Middle frontal gyrus (tissue), 1 donor: ENCODE results near the gene PIK3R5.

ENCODE experiments used
- DNase-seq: peaks from one replicate; pipeline ENCODE4 v3.0.0-alpha.2; 2015; ENCODE audit warnings: low spot score; ENCODE audit errors: extremely low spot score

PIK3R5 gene

GRCh38 chr17:8879410-8879809, 86.1 kb downstream of the PIK3R5 start:
- DNase-seq, result no peak

- DNase-seq, result no peak
Observed at GRCh38 chr17:8877984-8878383, 87.5 kb downstream of the PIK3R5 start.

GRCh38 chr17:8875957-8876356, 89.5 kb downstream of the PIK3R5 start:
- DNase-seq, result no peak

DNA sequence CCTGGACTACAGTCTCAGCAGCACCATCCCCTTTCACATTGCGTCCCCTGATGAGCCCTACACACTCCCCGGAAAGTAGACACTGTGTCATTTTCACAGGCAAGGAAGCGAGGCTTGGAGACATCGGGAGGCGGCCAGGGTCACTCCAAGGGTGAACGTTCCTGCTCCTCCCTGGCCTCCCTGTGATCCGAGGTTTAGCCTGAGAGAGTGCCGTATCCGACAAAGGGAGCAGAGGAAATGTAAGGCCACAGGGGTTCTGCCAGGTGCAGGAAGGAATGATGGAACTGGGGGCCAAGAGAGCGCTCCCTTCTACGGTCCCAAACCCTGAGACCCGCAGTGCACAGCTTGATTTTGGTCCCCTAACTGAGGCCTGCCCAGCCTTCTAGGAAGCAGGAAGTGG, 90.1 kb downstream of the PIK3R5 start:
- DNase-seq, result no peak

DNA sequence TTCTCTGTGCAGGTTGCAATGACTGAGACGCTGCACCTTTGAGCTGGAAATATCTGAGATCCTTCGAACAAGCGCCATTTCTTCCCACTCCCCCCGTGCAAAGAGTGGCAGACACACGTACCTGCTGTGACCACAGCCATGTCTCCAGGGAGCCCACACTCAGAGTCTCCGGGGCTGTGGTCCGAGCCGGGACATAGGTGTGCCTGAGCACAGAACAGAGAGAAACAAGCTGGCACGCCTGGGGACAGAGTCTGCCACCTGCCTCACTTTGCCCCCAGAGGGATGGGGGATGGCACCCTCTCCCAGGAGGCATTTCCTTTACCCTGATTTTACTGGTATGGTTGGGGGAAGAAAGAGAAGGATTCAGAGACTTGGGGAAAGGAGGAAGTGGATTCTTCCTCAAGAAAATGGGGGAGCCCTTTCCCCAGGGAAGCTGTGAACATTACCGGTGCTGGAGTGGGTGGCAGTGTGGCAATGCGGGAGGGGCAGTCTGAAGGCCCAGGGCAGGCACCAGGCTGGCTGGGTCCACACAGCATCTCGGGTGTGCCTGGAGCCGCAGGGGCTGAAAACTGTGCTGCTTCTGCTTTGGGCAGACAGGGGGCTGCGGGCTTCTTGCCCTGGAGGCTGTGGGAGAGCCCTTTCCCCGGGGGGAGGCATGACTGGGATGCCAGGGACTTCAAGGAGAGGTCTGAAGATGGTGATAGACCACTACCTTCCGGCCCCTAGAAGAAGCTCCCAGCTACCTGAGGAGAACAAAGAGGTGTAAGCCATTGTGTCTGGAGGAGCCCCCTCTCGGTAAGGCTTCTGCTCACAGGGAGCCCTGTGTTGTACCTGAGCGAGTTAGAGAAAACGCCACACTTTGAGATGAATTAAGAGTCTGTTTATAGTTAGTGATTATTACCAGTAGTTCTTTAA, 91.4 kb downstream of the PIK3R5 start:
- DNase-seq, result no peak

DNA sequence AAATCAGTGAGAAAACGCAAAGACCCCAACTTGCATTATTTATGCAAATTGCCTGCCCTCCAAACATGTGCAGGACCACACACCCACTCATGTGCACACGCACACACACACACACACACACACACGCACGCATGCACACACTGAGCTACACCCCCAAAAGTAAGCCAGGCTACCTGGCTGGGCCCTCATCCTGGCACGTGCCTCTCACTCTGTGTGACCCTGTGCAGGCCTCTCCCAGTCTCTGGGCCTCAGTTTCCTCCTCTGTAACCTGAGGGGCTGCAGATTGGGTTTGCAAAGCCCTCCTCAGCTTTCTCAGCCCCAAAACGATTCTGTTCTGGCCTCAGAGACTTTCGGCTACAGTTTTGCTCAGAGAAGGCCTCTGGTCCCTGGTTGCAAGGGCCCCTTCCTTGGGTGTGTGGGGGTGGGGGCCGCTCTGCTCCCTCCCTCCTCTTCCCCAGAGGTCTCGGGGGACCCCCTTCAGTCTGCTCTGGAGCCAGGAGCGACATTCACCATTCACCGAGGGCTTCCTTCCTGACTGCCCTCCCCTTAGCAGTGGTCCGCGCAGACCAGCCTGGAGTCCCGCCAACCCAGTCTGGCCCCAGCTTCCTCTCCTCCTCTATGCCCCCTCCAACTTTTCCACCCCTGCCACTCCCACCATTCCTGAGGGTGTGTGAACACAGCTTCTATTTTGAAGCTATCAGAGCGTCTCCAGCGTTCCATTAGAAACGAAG, 92.6 kb downstream of the PIK3R5 start:
- DNase-seq, result no peak

GRCh38 chr17:8872036-8872704, 93.3 kb downstream of the PIK3R5 start:
- no peak for DNase-seq

DNA sequence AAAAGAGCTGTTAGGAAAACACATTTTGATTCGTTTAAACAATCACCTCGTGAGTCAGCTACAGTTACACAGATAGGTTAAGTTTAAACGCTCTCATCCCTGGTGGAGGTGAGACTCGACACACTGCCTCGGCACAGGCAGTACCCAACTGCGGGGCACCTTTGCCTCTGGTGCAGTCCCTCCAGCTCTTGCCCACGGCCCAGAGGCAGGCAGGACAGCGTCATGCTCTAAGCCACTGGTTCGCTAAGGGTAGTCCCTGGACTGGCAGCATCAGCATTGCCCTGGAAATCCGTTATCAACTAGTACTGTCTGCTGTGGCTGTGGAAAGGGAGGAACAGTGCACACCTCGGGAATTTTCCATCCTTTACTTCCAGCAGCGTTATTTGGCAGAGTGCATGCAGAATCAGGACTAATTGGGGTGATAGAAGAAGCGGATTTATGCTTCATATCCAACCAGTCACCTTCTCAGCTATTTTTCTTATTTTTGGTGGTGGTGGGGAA, 94.4 kb downstream of the PIK3R5 start:
- DNase-seq, result no peak

- no peak for DNase-seq
Observed at GRCh38 chr17:8870406-8871040, 95.0 kb downstream of the PIK3R5 start.

GRCh38 chr17:8869114-8869815, 96.2 kb downstream of the PIK3R5 start:
- no peak for DNase-seq

DNA sequence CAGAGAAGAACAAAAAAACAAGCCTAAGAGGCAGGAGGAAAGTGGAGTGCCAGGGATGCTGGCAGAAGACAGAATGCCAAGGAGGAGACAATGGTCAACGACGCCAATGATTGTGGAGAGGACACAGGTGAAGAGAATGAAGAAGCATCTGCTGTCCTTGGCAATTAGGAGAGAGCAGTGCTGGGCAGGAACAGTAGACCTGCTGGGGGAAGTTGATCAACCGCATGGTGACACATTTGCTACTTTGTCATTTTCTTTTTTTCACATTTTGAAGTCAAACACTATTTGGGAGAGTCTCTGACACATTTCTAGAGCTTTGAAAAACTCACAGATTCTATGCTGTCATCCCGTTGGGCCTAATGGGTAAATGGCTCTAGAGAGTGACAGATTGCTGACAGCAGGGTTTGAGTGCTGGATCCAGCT, 97.0 kb downstream of the PIK3R5 start:
- no peak for DNase-seq

DNA sequence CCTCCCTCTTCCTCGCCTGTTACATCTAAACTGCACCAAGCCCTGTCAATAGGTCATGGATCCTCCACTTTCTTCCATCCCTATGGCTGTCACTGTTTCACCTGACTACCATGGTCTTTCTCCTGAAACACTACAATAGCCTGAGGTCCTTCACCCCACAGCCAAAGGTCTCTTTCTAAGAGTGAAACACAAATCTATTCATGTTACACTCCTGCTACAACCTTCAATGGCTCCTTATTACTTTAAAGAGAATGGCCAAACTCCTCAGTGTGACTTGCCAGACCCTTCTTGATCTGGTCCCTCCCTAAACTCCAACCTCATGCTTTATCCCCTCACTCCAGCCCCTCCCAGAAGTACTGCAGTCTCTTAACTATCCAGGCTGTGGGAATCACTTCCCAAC, 97.4 kb downstream of the PIK3R5 start:
- no peak for DNase-seq

DNA sequence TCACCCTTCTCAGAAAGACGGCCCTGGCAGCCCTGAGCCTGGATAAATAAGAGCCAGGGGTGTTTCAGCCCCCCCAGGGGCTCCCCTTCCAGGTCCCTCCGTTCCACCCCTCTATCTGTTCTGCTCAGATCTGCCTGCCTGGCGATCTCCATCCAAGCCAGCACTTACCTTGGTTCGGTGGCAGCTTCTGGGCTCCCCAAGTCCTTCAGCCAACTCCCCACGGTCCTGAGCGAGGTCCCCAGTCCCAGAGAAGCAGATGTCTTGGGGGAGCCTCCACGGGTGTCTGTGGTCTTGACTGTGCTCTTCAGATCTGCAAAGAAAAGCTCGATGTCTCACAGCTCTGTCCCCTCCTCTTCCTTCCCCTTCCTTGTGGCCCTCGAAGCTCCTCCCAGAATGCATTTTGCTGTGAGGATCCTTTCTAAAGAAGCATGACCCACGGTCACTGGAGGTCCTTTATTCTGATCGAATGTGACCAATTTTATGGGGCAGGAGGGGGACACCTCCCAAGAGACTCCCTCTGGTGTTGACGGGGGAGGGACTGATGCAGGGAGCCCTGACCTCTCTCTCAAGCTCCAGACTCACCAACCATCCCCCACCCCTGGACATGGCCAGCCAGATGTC, 98.0 kb downstream of the PIK3R5 start, which contains the start of gene PIK3R6:
Gene PIK3R6, minus strand, starts transcription at position 314 of the 621 bp plus-strand sequence. CDS start 17,880 bp downstream, outside the sequence.
- DNase-seq, result no peak

DNA sequence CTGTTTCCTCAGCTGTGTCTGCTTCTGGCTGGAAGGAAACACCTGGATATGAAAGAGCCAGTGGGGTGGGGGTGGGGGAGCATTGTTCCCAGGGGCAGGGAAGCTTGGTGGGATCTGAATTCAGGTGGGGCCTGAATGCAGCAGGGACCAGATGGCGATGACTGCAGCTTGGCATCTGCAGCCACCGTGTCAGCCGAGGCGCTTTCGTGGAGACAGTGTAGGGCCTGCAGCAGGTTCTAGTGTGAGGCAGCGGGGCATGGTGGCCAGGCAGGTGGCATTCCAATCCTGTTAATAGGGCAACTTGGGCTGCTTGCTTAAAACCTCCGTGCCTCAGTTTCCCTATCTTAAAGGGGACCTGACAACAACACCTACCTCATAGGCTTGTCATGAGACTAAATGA, 99.7 kb downstream of the PIK3R5 start:
- no peak for DNase-seq

DNA sequence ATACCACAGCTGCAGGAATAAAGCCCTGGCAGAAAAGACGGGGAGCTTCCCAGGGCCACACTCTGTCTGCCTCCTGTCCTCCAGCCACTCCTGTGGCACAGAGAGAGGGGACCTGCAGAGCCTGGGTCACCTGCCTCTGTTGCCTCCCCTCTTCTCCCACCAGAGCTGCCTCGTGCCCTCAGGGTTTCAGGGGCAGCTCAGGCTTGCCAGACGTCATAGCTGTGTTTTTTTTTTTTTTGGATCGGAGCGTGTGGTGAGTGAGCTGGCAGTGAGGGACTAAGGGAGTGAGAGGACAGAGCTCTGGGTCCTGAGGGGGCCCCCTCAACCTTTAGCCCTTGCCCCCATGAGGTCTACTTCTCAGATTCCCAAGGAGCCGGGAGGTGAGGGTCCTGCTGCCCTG, 100.1 kb downstream of the PIK3R5 start:
- no peak for DNase-seq

DNA sequence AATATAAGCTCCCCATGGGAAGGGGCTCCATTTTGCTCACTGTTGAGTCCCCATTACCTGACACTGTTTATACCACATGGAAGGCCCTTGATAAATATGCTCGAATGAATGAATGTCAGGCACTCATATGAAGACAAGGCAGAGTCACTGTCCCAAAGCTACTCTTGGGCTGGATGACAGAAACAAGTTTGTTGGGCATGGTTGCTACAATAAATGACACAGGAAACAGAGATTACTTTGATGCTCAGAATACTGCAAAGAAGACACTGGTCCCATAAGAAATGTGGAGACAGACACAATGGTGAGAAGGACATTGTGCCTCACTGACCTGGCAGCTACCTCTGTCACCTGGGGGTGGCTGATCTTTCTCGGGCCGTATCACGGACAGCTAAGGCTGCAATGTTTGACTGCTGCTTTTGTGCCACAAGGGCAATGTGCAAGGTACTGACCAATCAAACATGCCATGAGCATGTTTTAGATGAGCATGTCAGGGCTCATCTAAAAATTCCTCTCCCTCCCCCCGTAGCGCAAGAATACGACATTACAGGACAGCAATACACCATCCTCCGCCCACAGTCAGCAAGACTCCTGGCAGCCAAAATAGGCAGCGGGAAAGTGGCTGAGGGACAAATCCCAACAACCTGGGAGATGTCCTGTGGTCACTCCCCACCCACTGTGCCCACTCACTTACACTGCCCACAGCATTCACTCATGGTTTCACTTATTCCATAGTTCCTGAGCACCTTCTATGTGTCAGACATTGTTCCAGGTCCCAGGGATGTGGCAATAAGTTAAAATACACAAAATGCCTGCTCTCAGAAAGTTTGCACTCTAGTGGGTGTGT, 103.1 kb downstream of the PIK3R5 start:
- DNase-seq, result no peak

GRCh38 chr17:8861495-8862181, 103.9 kb downstream of the PIK3R5 start:
- DNase-seq, result no peak

DNA sequence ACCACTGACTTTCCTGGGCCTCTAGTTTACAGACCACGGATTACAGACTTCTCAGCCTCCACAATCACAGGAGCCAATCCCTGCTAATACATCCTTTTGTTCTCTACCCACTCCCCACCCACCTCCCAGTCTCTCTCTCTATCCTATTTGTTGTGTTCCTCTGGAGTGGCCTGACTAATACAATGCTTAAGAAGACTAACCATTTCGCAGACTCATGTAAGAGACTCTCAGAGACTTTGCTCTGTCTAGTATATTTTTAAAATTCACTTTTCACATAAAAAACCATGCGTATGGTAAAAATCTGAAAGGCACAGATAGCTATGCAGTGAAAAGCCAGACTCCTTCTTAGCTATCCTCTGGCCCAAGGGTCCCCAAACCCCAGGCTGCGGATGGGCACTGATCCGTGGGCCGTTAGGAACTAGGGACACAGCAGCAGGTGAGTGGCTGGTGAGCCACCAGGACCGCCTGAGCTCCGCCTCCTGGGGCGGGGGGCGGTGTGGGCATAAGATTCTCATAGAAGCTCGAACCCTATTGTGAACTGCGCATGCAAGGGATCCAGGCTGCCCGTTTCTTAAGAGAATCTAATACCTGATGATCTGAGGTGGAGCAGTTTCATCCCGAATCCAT, 105.6 kb downstream of the PIK3R5 start:
- no peak for DNase-seq
